Omental fat pad (tissue), 4 donors: ENCODE data around the gene MS4A6E. TPM values are rescaled to one million over a fixed set of nuclear protein-coding genes. Genes with fewer than 3 reads are reported as not detected.
"Not testable (repeated sequence)": the region's sequence is repeated elsewhere in the genome, so short reads cannot be mapped to it uniquely, and the experiment has no call there.

Source experiments
- ATAC-seq: fragments of 150-250 bp; one replicate; pipeline ENCODE4 v1.9.1; 2016; ENCODE audit warnings: mild to moderate bottlenecking, moderate library complexity; ENCODE audit not compliant: low FRiP score
- DNase-seq: peaks from one replicate; pipeline ENCODE4 v3.0.0-alpha.2; 2019; ENCODE audit warnings: low spot score
- total RNA-seq, 4 donors: library from RNA; depleted of rRNA; stranded (reverse); fragments of >200 nt; gene quantifications; one replicate each; pipeline ENCODE4 v1.1.0, GENCODE V29; 2016
- TF ChIP-seq, protein P1 (sequence below), 3 donors: fragments of 450-650 bp; IDR thresholded peaks; one replicate each; pipeline ENCODE4 v1.5.1; 2016 to 2017; ENCODE audit warnings: antibody characterized with exemption in 3 of 3, mild to moderate bottlenecking in 3 of 3, moderate library complexity in 2 of 3

Gene MS4A6E
- total RNA-seq, 4 donors from 2014 or later, result 3.8 to 10.4 TPM; not detected in 2

GRCh38 chr11:60301178-60301577 is 25.9 kb upstream of the MS4A6E start:
- ATAC-seq, result no peak
- TF ChIP-seq, protein P1, sequence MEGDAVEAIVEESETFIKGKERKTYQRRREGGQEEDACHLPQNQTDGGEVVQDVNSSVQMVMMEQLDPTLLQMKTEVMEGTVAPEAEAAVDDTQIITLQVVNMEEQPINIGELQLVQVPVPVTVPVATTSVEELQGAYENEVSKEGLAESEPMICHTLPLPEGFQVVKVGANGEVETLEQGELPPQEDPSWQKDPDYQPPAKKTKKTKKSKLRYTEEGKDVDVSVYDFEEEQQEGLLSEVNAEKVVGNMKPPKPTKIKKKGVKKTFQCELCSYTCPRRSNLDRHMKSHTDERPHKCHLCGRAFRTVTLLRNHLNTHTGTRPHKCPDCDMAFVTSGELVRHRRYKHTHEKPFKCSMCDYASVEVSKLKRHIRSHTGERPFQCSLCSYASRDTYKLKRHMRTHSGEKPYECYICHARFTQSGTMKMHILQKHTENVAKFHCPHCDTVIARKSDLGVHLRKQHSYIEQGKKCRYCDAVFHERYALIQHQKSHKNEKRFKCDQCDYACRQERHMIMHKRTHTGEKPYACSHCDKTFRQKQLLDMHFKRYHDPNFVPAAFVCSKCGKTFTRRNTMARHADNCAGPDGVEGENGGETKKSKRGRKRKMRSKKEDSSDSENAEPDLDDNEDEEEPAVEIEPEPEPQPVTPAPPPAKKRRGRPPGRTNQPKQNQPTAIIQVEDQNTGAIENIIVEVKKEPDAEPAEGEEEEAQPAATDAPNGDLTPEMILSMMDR (IDR thresholded peaks at IDR 0.05), result no peak
- no peak for DNase-seq

DNA sequence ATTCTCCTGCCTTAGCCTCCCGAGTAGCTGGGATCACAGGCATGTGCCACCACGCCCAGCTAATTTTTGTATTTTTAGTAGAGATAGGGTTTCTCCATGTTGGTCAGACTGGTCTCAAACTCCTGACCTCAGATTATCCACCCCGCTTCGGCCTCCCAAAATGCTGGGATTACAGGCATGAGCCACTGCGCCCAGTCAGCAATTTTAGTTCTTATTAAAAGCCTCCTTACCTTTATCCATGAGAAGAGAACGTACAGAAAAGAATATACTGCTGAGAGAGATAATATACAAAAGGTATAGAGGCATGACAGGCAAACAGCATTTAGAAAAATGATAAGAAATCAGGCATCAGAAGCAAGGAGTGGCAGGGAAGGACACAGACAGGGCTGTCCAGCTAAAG is 25.2 kb upstream of the MS4A6E start:
- ATAC-seq, DNase-seq: not testable (repeated sequence)

- no peak for ATAC-seq
- TF ChIP-seq, protein P1 (IDR thresholded peaks at IDR 0.05), result no peak
- no peak for DNase-seq
Observed at GRCh38 chr11:60303661-60304060, 23.4 kb upstream of the MS4A6E start.

GRCh38 chr11:60305906-60306619 is 21.0 kb upstream of the MS4A6E start:
- ATAC-seq, result no peak
- no peak for DNase-seq
- TF ChIP-seq, protein P1 (IDR thresholded peaks at IDR 0.05), result no peak

GRCh38 chr11:60307507-60308195 is 19.4 kb upstream of the MS4A6E start:
- TF ChIP-seq, protein P1 (IDR thresholded peaks at IDR 0.05), result no peak
- DNase-seq, result no peak
- no peak for ATAC-seq

DNA sequence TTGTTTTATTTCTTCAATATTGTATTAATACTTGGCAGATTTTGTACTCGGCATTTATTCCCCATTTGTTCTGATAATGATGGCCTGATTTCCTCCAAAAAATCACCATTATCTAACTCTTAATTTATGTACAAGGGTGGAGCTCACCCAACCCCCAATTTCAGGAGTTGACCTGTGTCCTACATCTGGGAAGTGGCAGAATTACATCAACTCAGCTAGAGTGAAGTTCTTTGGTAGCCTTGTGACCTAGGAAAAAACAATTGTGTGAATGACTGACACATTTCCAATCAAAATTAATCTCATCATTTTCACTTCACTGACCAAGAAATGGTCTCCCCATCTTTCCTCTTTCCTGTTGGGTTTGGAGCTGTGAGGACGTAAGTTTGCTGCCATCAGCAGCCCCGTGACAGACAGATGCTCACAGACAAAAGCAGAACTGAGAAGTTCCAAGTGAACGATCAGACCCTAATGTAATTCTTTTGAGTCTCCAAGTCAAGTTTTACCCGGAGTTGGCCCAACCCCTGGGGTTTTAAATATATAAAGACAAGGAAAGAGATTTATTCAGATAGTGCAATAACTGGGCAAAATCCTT is 16.6 kb upstream of the MS4A6E start:
- no peak for DNase-seq
- TF ChIP-seq, protein P1 (IDR thresholded peaks at IDR 0.05), result no peak
- no peak for ATAC-seq

- DNase-seq (no peak), ATAC-seq (no peak)
Observed at GRCh38 chr11:60314635-60315321, 12.3 kb upstream of the MS4A6E start.

More at GRCh38 chr11:60314635-60315321, 12.3 kb upstream of the MS4A6E start:
- TF ChIP-seq, protein P1 (IDR thresholded peaks at IDR 0.05), result no peak
